Fibroblast of pulmonary artery (primary cell): ENCODE data around the gene BIRC6.

Experiments
- DNase-seq: peaks from one replicate; pipeline ENCODE4 v3.0.0-alpha.2; 2010; ENCODE audit warnings: low read depth
- H3K4me3 ChIP-seq: replicated peaks from 2 replicates; pipeline ENCODE4 v1.5.1; 2011; ENCODE audit warnings: low read depth, mild to moderate bottlenecking, control low read depth, low read length, moderate library complexity
- CTCF ChIP-seq: IDR thresholded peaks from 2 replicates; pipeline ENCODE4 v1.5.1; 2011; ENCODE audit warnings: mild to moderate bottlenecking, control low read depth, low read length, inconsistent platforms; ENCODE audit errors: missing control alignments

BIRC6 gene

GRCh38 chr2:32424739-32425138 lies 67.9 kb downstream of the BIRC6 start:
- TF ChIP-seq CTCF = no peak
- no peak for DNase-seq
- H3K4me3 ChIP-seq = no peak overlapping the region

GRCh38 chr2:32425719-32426141 lies 68.9 kb downstream of the BIRC6 start:
- no peak overlapping the region for H3K4me3 ChIP-seq
- peak; percentile 41 for DNase-seq
- TF ChIP-seq CTCF = no peak

GRCh38 chr2:32427672-32428610 lies 71.1 kb downstream of the BIRC6 start:
- DNase-seq = no peak
- H3K4me3 ChIP-seq = no peak overlapping the region
- TF ChIP-seq CTCF = no peak

- H3K4me3 ChIP-seq = no peak overlapping the region
- DNase-seq = no peak
- no peak for TF ChIP-seq CTCF
These were observed 74.0 kb downstream of the BIRC6 start for GRCh38 chr2:32430804-32431203.

GRCh38 chr2:32436150-32436549 lies 79.3 kb downstream of the BIRC6 start:
- peak; percentile 47 for DNase-seq
- no peak for TF ChIP-seq CTCF
- no peak overlapping the region for H3K4me3 ChIP-seq

GRCh38 chr2:32442020-32442467 lies 85.2 kb downstream of the BIRC6 start:
- H3K4me3 ChIP-seq = no peak overlapping the region
- TF ChIP-seq CTCF = no peak
- no peak for DNase-seq
